GM18507 (cell line): ENCODE results near the gene MRPL4.
"Not testable (repeated sequence)": the region's sequence is repeated elsewhere in the genome, so short reads cannot be mapped to it uniquely, and the experiment has no call there.

Experiments used
- DNase-seq: peaks from one replicate; pipeline ENCODE4 v3.0.0; 2011; ENCODE audit warnings: low read depth; ENCODE audit not compliant: insufficient read length; ENCODE audit errors: extremely low spot score
- FAIRE-seq: peaks from 2 replicates; lab custom pipeline; 2011; peaks lifted over from hg19 to GRCh38; lab: Jason Lieb, UNC

MRPL4 gene

GRCh38 chr19:10228393-10228792 is 23.6 kb upstream of the MRPL4 start:
- DNase-seq (no peak), FAIRE-seq (peak; percentile 35)

- FAIRE-seq = peak; percentile 91
These were observed 23.1 kb upstream of the MRPL4 start for GRCh38 chr19:10228920-10229319.

GRCh38 chr19:10230173-10230860 is 21.7 kb upstream of the MRPL4 start:
- DNase-seq (no peak), FAIRE-seq (no peak)

More at GRCh38 chr19:10228920-10229319, 23.1 kb upstream of the MRPL4 start:
- DNase-seq = no peak

GRCh38 chr19:10230861-10231611 is 21.0 kb upstream of the MRPL4 start, which contains the start of gene S1PR2:
Gene S1PR2 (minus strand): TSS chr19:10231331. CDS start chr19:10224905, 6,426 bp downstream.
- peak; percentile 80 for FAIRE-seq

GRCh38 chr19:10231612-10232228 is 20.3 kb upstream of the MRPL4 start:
- no peak for DNase-seq
- FAIRE-seq = peak; percentile 21

More at GRCh38 chr19:10230861-10231611, 21.0 kb upstream of the MRPL4 start, which contains the start of gene S1PR2:
- peak; percentile 68 for DNase-seq

GRCh38 chr19:10233946-10234345 is 18.1 kb upstream of the MRPL4 start:
- no peak for FAIRE-seq
- no peak for DNase-seq

GRCh38 chr19:10235003-10235402 is 17.0 kb upstream of the MRPL4 start:
- no peak for DNase-seq
- FAIRE-seq = peak; percentile 80

- not testable (repeated sequence) for DNase-seq, FAIRE-seq
These were observed 16.6 kb upstream of the MRPL4 start for GRCh38 chr19:10235409-10235808.

GRCh38 chr19:10237702-10238101 is 14.3 kb upstream of the MRPL4 start:
- DNase-seq (no peak), FAIRE-seq (no peak)

GRCh38 chr19:10238172-10238783 is 13.7 kb upstream of the MRPL4 start:
- no peak for DNase-seq
- peak; percentile 73 for FAIRE-seq

GRCh38 chr19:10241826-10242449 is 10.1 kb upstream of the MRPL4 start:
- DNase-seq, FAIRE-seq: not testable (repeated sequence)

GRCh38 chr19:10243606-10244005 is 8.4 kb upstream of the MRPL4 start:
- no peak for DNase-seq
- no peak for FAIRE-seq

- FAIRE-seq (peak; percentile 76), DNase-seq (no peak)
These were observed 6.7 kb upstream of the MRPL4 start for GRCh38 chr19:10245189-10245939.

GRCh38 chr19:10246511-10246910 is 5.5 kb upstream of the MRPL4 start:
- no peak for DNase-seq
- FAIRE-seq = no peak

GRCh38 chr19:10252707-10253106 is 693 bp downstream of the MRPL4 start:
- no peak for DNase-seq
- FAIRE-seq = no peak

- FAIRE-seq (no peak), DNase-seq (no peak)
These were observed 2.2 kb downstream of the MRPL4 start for GRCh38 chr19:10254244-10254643.

GRCh38 chr19:10255358-10255757 is 3.3 kb downstream of the MRPL4 start:
- FAIRE-seq (no peak), DNase-seq (no peak)

- FAIRE-seq = no peak
- DNase-seq = no peak
These were observed 4.5 kb downstream of the MRPL4 start for GRCh38 chr19:10256551-10256950.
